GM21367 (cell line): ENCODE results near the gene IL6ST.

Experiments used
- ATAC-seq: cut with Tn5 transposase; IDR thresholded peaks from one replicate; pipeline ENCODE4 v1.9.1; 2021; ENCODE audit not compliant: unreplicated experiment

The IL6ST gene

DNA sequence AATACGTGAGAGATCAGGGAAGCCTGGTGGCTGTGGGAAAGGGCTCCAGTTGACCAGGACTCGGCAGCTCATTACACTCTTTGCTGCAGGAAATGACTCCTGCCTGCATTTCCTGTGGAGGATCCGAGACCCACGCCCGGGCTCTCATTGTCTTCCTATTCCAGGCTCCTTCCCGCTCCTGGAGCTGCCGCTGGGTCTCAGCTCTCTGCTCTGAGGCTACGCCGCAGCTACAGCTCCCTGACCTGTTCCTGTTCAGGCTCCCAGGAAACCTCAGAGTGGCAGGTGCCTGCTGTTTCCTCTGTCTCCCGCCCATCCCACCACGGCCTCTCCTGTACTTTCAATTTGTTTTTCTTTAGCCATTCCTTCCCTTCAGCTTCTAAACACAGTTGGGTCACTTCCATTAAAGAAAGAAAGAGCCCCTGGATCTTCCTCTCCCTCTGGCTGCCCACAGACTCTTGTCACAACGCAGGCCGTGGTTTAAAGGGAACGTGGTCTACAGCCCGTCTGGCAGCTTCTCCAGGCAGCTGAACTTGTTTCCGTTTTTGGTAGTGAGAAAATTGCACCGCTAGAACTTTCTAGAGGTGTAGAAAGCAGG, 71.5 kb downstream of the IL6ST start:
- no peak for ATAC-seq

- no peak for ATAC-seq
Observed at GRCh38 chr5:55921617-55922016, 73.1 kb downstream of the IL6ST start.

GRCh38 chr5:55920784-55921183, 74.0 kb downstream of the IL6ST start:
- no peak for ATAC-seq

DNA sequence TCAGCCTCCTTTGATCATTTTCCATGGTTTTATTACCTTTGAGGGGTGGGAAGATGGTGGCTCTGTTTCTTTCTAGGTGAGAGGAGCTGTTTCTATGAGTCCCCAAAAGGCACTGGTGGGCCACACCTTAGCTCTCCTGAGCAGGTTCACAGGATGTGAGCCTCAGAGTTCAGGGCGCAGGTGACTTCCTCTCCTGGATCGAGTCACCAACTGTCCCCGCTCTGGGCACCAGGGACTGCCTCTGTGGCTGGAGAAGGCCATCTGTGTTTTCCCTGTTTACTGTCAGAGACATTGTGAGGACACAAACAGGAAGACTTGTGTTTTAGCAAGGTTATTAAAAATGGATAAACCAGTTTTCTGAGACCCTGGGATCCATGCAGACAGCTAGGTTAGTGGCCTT, 75.1 kb downstream of the IL6ST start:
- ATAC-seq: no peak

- ATAC-seq: no peak
Observed at GRCh38 chr5:55918087-55919035, 76.4 kb downstream of the IL6ST start.

GRCh38 chr5:55917402-55918086, 77.2 kb downstream of the IL6ST start:
- ATAC-seq: no peak

GRCh38 chr5:55916986-55917385, 77.8 kb downstream of the IL6ST start:
- ATAC-seq: no peak

DNA sequence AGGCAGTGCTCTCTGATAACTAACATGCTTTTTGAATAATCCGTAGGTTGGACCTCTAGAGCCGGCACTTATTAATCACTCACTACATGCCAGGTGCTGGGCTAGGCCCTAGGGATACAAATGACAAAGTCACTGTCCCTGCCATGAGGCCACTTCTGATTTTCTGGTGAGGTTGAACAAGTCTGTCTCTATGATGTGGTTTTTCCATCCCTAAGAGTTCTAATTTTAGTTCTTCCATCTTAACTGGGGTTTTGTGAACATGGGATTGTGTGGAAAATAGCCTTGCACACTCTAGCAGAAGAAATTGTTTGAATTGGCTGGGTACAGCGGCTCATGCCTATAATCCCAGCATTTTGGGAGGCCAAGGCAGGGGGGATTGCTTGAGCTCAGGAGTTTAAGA, 79.0 kb downstream of the IL6ST start:
- ATAC-seq: no peak

GRCh38 chr5:55914971-55915370, 79.8 kb downstream of the IL6ST start:
- ATAC-seq: no peak

DNA sequence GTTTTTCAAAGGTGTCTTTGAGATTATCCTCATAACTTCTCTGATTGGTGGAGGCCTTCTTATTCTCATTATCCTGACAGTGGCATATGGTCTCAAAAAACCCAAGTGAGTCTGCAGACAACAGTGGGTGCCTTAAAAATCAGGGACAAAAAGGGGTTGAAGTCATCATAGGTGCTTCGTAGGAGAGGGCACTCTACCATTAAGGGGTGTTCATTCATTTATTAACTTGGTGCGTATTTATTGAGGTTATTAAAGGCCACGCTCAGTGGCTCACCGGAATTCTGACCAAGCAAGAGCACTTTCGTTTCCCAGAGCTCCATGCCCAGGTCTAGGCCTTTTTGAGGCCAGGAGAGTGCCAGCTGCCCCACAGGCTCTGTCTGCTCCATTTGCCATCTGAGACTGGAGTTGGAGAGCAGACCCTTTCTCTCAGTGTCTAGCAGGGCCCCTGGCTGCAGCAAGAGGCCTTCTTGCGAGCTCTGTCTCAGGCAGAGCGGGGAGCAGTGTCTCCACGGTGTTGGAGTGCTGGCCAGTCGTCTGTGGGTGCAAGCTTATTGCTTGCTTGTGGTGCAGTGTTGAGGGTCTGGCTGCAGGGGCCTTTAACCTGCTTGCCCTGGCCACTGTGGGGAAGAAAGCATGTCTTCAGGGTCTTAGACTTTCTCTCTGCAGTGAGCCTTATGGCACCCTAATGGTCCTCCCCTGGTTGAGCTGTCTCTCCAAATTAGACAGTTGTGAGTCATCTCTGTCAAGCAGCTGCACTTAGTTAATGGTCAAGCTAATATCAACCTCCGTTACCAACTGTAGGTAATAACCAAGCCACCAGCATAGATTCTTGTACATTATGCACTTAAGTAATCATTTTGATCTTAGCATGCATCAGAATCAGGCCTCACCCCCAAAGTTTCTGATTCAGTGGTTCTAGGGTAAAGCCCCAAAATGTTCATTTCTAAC, 81.0 kb downstream of the IL6ST start:
- peak; percentile 85 for ATAC-seq

GRCh38 chr5:55911784-55912653, 82.7 kb downstream of the IL6ST start:
- ATAC-seq: no peak

- ATAC-seq: no peak
Observed at GRCh38 chr5:55908804-55909203, 86.0 kb downstream of the IL6ST start.

DNA sequence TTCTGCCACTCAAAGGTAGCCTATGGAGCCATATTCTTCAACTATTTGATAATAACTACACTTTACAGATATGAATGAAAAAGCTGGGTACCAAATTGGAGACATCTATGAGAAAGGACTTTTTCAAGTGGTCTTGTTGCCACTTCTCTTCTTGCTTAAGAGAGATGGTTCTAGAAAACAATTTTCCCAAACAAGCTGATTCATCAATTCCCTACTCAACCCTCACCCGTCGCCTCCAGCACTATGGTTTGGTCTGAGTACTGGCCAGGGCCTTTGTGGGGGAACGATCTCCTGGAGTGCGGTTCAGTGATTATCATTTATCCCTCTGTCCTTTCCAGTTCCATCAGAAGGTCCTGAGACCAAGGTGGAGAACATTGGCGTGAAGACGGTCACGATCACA, 86.8 kb downstream of the IL6ST start:
- ATAC-seq: no peak

GRCh38 chr5:55905251-55905650, 89.5 kb downstream of the IL6ST start:
- no peak for ATAC-seq

GRCh38 chr5:55904152-55904551, 90.6 kb downstream of the IL6ST start:
- ATAC-seq: no peak

DNA sequence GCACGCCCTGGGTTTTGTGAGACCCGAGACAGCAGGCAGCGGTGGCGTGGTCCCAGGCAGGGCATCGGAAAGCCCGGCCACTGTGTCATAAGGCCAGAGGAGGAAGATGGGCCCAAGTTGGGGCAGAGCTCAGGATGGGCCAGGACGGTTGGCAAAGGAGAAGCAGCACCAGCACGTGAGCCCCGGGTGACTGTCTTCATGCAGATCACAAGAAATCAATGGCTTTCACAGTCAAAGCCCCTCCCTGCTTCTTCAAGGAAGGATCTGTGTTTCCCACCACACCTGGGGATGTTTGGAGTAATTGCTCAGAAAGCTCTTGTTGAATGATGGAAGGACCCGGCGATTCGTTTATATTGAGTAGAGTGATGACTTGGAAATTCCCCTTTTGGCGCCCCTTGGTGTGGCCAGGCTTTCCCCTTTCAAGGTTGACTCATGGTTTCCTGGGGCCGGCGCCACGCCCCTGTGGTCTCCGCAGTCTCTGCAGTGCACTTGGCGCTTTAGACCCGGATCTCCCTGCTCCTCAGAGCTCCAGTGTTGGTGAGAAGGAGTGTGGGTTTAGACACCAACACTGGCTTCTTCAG, 91.6 kb downstream of the IL6ST start:
- peak; percentile 77 for ATAC-seq

DNA sequence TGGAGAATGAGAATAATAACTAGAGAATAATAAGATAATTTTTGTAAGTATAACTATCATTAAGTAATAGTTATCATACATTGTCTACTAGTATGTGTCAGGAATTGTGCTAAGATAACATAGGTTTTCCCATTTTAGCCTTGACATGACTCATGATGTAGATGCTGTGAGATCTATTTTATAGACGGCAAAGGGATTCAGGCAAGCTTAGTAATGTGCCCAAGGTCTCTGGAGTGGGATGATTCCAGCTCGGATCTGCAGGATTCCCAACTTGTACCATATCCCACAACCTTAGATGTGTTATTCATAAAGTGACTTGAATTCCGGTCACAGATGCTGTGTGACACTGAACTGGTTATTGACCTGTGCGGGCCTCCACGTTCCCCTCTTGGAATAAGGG, 92.1 kb downstream of the IL6ST start:
- ATAC-seq: no peak

DNA sequence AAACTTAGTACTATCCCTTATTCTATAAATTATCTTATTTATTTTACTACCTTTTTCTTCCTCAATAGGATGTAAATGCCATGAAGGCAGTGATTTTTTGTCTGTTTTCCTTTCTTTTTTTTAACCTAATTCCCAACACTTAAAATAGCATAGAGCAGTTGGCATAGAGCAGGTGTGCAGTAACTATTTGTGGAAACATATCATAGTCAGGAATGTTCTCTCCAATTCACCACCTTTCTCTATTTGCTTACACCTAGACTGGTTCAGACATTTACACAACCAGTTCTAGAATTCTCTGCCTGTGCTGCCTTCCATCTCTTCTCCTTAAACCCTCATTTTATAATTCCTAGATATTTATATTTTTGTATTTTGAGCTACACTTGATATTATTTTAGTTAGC, 94.0 kb downstream of the IL6ST start:
- ATAC-seq: no peak

DNA sequence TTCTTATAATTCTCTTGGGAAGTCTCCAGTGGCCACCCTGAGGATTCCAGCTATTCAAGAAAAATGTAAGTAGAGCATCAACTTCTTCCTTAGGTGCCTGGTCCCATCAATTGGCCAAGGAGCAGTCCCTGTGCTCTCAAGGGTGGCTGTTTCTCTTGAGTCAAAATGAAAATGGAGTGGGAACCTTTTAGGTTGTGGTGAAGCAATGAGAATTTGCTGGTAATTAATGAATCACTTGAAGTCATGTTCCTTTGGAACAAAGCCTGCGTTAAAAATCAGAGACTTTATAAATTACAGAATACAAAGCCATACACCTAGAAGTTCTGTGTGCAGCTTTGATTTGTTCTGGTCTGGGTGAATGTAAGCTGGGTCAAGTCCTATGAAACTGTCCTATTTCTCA, 94.7 kb downstream of the IL6ST start:
- no peak for ATAC-seq
